GM21737 (cell line): ENCODE results near the gene ZNF600.
A peak's percentile ranks its signal among the peaks of the same experiment; 100 is the strongest.
"Not testable (repeated sequence)": the region's sequence is repeated elsewhere in the genome, so short reads cannot be mapped to it uniquely, and the experiment has no call there.

Experiments
- ATAC-seq: cut with Tn5 transposase; IDR thresholded peaks from one replicate; pipeline ENCODE4 v1.9.1; 2021; ENCODE audit warnings: mild to moderate bottlenecking, moderate library complexity; ENCODE audit not compliant: unreplicated experiment

The ZNF600 gene

GRCh38 chr19:52742516-52742915 is 44.1 kb downstream of the ZNF600 start:
- ATAC-seq, result no peak

- ATAC-seq, result no peak
Observed at GRCh38 chr19:52741951-52742485, 44.6 kb downstream of the ZNF600 start.

GRCh38 chr19:52741371-52741770 is 45.2 kb downstream of the ZNF600 start:
- not testable (repeated sequence) for ATAC-seq

DNA sequence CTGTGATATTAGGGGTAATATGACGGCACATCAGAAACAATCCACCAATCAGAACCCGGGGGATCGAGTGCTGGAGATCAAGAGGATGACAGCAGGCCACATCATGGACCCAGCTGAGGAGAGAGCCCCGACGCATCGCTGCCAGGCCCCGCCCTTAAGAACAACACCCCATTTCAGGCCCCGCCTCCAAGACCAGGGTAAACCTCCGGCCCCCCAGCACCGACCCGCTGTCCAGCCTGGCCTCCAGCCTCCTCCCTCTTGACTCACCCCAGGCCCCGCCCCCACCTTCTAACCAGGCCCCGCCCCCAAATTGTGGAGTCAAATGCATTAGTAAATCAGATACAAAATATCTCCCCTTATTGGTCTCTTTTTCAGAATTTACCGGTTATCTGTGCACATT is 47.0 kb downstream of the ZNF600 start:
- no peak for ATAC-seq

DNA sequence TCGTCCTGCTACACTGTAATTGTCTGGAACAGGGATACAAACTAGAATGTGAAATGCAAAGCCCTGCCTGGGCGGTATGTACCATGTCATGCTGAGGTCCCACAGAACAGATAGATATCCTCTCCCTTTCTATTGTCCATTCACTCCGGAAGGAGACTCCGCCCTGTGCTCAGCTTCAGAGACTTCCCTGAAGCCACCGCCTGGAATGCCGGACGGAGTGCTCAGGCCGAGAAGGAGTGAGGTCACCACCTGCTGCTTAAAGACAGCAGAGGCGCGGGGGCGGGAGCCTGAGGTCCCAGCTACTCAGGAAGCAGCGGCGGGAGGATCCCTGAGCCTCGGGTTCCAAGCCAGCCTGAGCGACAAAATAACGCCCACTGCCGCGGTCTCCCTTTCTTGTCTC is 50.9 kb downstream of the ZNF600 start:
- no peak for ATAC-seq

DNA sequence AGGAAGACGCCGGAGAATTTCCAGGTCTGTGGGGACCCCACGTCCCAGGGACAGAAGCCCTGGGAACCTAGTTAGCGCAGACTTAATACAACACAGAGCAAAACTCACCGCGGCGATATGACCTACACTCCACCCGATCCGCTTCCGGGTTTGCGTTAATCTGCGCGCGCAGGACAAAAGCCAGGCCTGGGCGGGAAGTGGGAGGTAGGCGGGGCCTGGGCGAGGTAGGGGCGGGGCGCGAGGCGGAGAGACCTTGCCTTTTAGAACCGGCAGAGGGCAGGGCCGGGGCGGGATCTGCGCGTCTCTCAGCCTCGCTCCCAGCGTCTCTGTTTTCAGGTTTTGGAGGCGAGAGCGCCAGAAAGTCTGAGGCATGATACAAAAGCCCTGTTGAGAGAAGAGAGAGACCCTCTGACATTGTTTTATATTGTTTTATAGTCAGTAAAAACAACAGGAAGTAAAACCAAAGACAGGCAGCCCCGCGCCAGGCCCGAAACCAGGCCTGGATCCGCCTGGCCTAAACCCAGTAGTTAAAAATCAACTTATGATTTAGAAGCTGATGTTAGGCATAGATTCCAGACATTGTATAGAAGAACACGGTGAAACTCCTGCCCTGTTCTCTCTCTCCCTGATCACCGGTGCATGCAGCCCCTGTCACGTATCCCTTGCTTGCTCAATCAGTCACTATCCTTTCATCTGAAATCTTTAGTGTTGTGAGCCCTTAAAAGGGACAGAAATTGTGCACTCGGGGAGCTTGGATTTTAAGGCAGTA is 51.5 kb downstream of the ZNF600 start, which contains the start of gene ZNF611:
Gene ZNF611, minus strand, starts transcription at position 152 of the 769 bp plus-strand sequence. CDS start 19,150 bp downstream, outside the sequence.
- ATAC-seq, result peak; percentile 97

DNA sequence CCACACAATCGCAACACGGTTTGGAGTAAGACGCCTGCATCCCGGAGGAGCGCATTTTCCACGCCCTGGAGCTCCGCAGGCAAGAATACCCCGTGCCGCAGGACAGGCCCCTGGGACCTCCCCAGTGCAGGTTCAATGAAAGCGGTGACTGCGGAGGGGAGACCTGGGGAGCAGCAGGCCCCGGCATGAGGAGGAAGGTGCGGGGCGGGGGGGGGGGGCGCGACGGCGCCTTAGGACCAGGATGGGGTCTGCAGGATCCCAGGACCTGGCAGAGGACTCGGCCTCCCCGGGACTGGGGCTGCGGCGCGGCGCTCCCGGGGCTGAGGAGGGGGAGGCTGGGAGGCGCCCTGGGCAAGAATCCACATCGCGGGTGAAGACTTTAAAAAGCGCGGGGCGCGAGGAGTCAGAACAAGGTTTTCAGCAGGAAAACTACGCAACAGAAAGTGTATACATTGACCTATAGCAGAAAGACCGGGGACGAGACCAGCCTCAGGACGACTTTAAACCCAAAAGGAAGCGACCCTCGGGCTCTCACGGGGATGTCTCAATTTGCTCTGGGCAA is 52.2 kb downstream of the ZNF600 start:
- peak; percentile 30 for ATAC-seq

DNA sequence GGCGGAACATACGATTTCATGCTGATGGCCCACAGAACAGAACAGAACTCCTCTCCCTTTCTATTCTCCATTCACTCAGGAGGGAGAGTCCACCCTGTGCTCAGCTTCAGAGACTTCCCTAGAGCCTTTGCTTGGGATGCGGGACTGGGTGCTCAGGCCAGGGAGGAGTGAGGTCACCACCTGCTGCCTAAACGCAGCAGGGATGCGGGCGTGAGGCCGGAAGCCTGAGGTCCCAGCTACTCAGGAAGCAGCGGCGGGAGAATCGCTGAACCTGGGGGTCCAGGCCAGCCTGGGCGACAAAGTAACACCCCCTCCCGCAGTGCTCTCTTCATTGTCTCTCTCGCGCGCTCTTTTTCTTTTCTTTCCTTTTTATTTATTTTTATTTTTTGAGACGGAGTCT is 60.5 kb downstream of the ZNF600 start:
- ATAC-seq, result not testable (repeated sequence)

DNA sequence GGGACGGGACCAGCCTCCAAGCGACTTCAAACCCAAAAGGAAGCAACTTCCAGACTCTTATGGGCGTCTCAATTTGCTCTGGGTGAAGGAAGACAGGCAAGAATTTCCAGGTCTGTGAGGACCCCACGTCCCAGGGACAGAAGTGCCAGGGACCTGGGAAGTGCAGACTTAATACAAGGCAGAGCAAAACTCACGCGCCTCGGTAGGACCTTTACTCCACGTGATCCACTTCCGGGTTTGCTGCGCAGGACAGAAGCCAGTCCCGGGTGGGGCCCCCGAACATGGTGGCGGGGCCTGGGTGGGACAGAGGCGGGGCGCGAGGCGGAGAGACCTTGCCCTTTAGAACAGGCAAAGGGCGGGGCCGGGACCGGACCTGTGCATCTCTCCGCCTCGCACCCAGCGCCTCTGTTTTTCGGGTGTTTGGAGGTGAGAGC is 61.0 kb downstream of the ZNF600 start:
- no peak for ATAC-seq

DNA sequence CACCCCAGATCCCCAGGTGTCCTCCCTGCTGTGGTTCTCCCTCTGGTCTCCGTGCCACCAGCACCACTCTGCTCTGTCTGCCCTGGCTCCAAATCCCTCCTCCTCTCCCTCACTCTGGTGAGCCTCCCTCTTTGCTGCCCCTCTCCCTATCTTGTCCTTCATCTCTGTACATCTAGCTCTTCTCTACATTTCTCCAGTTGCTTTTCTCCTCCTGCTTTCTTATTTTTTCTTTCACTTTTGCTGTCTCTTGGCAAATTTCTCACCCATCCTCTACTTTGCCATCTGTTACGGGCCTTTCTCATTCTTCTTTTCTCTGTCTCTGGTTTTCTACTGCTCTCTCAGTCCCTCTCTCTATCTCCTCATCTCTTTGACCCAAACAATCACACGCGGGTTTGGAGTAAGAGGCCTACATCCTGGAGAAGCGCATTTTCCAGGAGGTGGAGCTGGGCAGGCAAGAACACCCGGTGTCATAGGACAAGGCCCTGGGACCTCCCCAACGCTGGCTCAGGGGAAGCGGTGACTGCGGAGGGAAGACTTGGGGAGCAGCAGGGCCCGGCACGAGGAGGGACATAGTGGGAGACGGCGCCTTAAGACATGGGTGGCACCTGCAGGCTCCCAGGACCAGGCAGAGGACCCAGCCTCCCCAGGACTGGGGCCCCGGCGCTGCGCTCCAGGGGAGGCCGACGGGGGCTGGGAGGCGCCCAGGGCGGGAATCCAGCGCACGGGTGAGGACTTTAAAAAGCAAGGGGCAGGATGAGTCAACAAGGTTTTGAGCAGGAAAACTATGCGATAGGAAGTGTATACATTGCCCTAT is 61.7 kb downstream of the ZNF600 start:
- no peak for ATAC-seq

DNA sequence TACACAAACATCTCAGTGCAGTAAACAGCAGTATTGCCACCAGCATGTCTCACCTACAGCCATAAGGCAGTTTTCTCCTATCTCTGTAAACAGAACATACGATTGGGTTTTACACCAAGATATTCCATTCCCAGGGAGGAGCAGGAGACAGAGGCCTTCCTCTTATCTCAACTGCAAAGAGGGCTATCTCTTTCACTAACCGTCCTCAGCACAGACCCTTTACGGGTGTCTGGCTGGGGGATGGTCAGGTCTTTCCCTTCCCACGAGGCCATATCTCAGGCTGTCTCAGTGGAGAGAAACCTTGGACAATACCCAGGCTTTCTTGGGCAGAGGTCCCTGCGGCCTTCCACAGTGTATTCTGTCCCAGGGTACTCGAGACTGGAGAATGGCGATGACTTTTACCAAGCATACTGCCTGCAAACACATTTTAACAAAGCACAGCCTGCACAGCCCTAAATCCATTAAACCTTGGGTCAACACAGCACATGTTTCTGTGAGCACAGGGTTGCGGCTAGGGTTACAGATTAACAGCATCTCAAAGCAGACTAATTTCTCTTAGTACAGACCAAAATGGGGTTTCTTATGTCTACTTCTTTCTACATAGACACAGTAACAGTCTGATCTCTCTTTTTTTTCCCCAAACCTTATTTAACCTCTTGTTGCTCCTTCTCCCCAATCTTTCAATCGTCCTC is 62.5 kb downstream of the ZNF600 start:
- ATAC-seq, result not testable (repeated sequence)

GRCh38 chr19:52722062-52723003 is 64.3 kb downstream of the ZNF600 start:
- ATAC-seq, result no peak

GRCh38 chr19:52720541-52720940 is 66.0 kb downstream of the ZNF600 start:
- ATAC-seq, result not testable (repeated sequence)

GRCh38 chr19:52716522-52716921 is 70.1 kb downstream of the ZNF600 start:
- ATAC-seq, result no peak

GRCh38 chr19:52715902-52716301 is 70.7 kb downstream of the ZNF600 start:
- ATAC-seq, result not testable (repeated sequence)

DNA sequence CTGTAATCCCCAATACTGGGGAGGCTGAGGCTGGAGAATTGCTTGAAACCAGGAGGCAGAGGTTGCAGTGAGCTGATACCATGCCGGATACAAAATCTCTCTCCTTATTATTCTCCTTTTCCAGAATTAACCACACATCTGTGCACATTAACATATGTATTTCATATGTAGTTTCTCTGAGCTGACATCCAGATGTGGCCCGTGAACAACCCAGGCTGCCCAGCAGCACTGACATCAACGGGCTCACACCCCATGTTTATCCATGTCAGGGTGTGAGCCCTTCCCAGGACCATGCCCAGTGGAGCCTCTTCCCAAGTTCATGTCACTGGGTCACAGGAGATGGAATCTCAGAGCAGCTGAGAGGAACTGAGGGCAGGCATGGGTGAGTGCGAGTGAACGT is 71.3 kb downstream of the ZNF600 start:
- not testable (repeated sequence) for ATAC-seq
